Fibroblast of pulmonary artery (primary cell): ENCODE measurements around the gene PPM1K.

Source experiments
- DNase-seq: peaks from one replicate; pipeline ENCODE4 v3.0.0-alpha.2; 2010; ENCODE audit warnings: low read depth
- H3K4me3 ChIP-seq: replicated peaks from 2 replicates; pipeline ENCODE4 v1.5.1; 2011; ENCODE audit warnings: low read depth, mild to moderate bottlenecking, control low read depth, low read length, moderate library complexity
- CTCF ChIP-seq: IDR thresholded peaks from 2 replicates; pipeline ENCODE4 v1.5.1; 2011; ENCODE audit warnings: mild to moderate bottlenecking, control low read depth, low read length, inconsistent platforms; ENCODE audit errors: missing control alignments

The PPM1K gene

GRCh38 chr4:88230969-88231771 lies 53.2 kb downstream of the PPM1K start:
- peak overlapping the region; percentile 36 for H3K4me3 ChIP-seq
- DNase-seq: peak; percentile 38
- TF ChIP-seq CTCF: no peak

GRCh38 chr4:88230461-88230891 lies 53.9 kb downstream of the PPM1K start:
- no peak for TF ChIP-seq CTCF
- H3K4me3 ChIP-seq: no peak overlapping the region
- no peak for DNase-seq

GRCh38 chr4:88227734-88228133 lies 56.6 kb downstream of the PPM1K start:
- DNase-seq: no peak
- no peak overlapping the region for H3K4me3 ChIP-seq
- no peak for TF ChIP-seq CTCF

- no peak for TF ChIP-seq CTCF
- no peak overlapping the region for H3K4me3 ChIP-seq
Observed at GRCh38 chr4:88226143-88226542, 58.2 kb downstream of the PPM1K start.

GRCh38 chr4:88225232-88226105 lies 58.9 kb downstream of the PPM1K start:
- DNase-seq: peak; percentile 35
- no peak for TF ChIP-seq CTCF

More at GRCh38 chr4:88226143-88226542, 58.2 kb downstream of the PPM1K start:
- no peak for DNase-seq

GRCh38 chr4:88223516-88223915 lies 60.8 kb downstream of the PPM1K start:
- no peak for TF ChIP-seq CTCF
- H3K4me3 ChIP-seq: no peak overlapping the region
- DNase-seq: no peak

More at GRCh38 chr4:88225232-88226105, 58.9 kb downstream of the PPM1K start:
- H3K4me3 ChIP-seq: no peak overlapping the region
